ENCODE data around the gene MAGI3.

Gene MAGI3

DNA sequence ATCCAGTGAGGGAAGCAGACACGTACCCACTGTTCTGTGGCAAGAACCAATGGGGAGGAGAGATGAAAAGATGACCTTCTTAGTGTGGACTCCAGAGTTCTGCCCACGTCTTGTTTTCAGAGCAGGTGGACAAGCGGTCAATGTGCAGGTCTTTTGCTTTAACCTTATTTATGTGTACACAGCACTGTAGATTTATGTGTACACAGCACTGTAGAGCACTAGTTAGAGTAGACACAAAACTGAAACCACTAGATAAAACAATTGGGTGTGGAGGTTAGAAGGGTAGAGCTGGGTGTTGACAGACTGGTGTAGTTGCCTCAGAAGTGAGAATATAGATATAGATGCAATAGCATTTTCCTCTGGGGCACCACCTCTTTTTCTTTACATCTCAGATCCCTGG, 150.0 kb downstream of the MAGI3 start (continued):
- no peak for TF ChIP-seq ZNF19 (tag by site-specific recombination; IDR thresholded peaks at IDR 0.05; ENCODE audit: low read depth)
- TF ChIP-seq, protein P1, sequence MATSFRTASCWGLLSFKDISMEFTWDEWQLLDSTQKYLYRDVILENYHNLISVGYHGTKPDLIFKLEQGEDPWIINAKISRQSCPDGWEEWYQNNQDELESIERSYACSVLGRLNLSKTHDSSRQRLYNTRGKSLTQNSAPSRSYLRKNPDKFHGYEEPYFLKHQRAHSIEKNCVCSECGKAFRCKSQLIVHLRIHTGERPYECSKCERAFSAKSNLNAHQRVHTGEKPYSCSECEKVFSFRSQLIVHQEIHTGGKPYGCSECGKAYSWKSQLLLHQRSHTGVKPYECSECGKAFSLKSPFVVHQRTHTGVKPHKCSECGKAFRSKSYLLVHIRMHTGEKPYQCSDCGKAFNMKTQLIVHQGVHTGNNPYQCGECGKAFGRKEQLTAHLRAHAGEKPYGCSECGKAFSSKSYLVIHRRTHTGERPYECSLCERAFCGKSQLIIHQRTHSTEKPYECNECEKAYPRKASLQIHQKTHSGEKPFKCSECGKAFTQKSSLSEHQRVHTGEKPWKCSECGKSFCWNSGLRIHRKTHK (tag by site-specific recombination; IDR thresholded peaks at IDR 0.05), result no peak
- TF ChIP-seq ZNF600 (tag by site-specific recombination; IDR thresholded peaks at IDR 0.05), result no peak
- TF ChIP-seq ZNF544 (tag by site-specific recombination; IDR thresholded peaks at IDR 0.05), result no peak
- TF ChIP-seq ZNF16 (tag by site-specific recombination; IDR thresholded peaks at IDR 0.05; ENCODE audit: low read depth), result no peak

GRCh38 chr1:113541106-113541505, 150.8 kb downstream of the MAGI3 start:
- Histone ChIP-seq H3K9me3 (ENCODE audit: control insufficient read depth, insufficient read depth, low read depth, low read length) (no peaks in the 10 kb centered on the region), H3K4me3 (ENCODE audit: low read depth, low read length) (no peak overlapping the region), H3K36me3 (ENCODE audit: control insufficient read depth in 2 of 2, insufficient read depth in 1 of 2, low read length in 2 of 2) (no peaks in the 10 kb centered on the region), H3K27ac (ENCODE audit: extremely low read depth, low read depth, low read length) (no peak overlapping the region), H3K4me1 (ENCODE audit: control insufficient read depth, insufficient read depth, low read length) (peaks cover 2% of the 10 kb centered on the region; the same call in 1 of the 2 replicates)
- POLR2A ChIA-PET, result no interaction called here
- CTCF ChIA-PET, result no interaction called here
- TF ChIP-seq ZNF626 (tag by site-specific recombination; IDR thresholded peaks at IDR 0.05) (no peak), ZNF558 (tag by site-specific recombination; IDR thresholded peaks at IDR 0.05) (no peak)

GRCh38 chr1:113542221-113542701, 151.9 kb downstream of the MAGI3 start:
- Histone ChIP-seq H3K4me1 (ENCODE audit: control insufficient read depth, insufficient read depth, low read length) (peaks cover 2% of the 10 kb centered on the region; the same call in 1 of the 2 replicates), H3K4me3 (ENCODE audit: low read depth, low read length) (no peak overlapping the region), H3K9me3 (ENCODE audit: control insufficient read depth, insufficient read depth, low read depth, low read length) (no peaks in the 10 kb centered on the region), H3K36me3 (ENCODE audit: control insufficient read depth in 2 of 2, insufficient read depth in 1 of 2, low read length in 2 of 2) (no peaks in the 10 kb centered on the region), H3K27ac (ENCODE audit: extremely low read depth, low read depth, low read length) (no peak overlapping the region)
- ChIA-PET POLR2A (interaction anchor here (0.6 to 0.9 kb wide), 2 partner anchors 9 to 152 kb away, joined by 3 read pairs; partner anchors contain the start of gene MAGI3), CTCF (interaction anchor here (0.8 kb wide), 1 partner anchor 11 kb away, joined by 4 read pairs; no protein-coding TSS in a partner anchor)
- no peak for TF ChIP-seq ZNF449 (tag by site-specific recombination; IDR thresholded peaks at IDR 0.05)
- TF ChIP-seq ZNF473 (tag by site-specific recombination; IDR thresholded peaks at IDR 0.05), result no peak
- no peak for TF ChIP-seq OVOL3 (tag by site-specific recombination; IDR thresholded peaks at IDR 0.05)
- TF ChIP-seq, protein P2, sequence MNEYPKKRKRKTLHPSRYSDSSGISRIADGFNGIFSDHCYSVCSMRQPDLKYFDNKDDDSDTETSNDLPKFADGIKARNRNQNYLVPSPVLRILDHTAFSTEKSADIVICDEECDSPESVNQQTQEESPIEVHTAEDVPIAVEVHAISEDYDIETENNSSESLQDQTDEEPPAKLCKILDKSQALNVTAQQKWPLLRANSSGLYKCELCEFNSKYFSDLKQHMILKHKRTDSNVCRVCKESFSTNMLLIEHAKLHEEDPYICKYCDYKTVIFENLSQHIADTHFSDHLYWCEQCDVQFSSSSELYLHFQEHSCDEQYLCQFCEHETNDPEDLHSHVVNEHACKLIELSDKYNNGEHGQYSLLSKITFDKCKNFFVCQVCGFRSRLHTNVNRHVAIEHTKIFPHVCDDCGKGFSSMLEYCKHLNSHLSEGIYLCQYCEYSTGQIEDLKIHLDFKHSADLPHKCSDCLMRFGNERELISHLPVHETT (tag by site-specific recombination; IDR thresholded peaks at IDR 0.05), result no peak
- TF ChIP-seq ZNF37A (tag by site-specific recombination; IDR thresholded peaks at IDR 0.05), result no peak
- TF ChIP-seq SP7 (tag by site-specific recombination; IDR thresholded peaks at IDR 0.05), result no peak
- TF ChIP-seq ZNF704 (tag by site-specific recombination; IDR thresholded peaks at IDR 0.05), result no peak
- no peak for TF ChIP-seq ZNF362 (tag by site-specific recombination; IDR thresholded peaks at IDR 0.05)
- TF ChIP-seq, protein P3, sequence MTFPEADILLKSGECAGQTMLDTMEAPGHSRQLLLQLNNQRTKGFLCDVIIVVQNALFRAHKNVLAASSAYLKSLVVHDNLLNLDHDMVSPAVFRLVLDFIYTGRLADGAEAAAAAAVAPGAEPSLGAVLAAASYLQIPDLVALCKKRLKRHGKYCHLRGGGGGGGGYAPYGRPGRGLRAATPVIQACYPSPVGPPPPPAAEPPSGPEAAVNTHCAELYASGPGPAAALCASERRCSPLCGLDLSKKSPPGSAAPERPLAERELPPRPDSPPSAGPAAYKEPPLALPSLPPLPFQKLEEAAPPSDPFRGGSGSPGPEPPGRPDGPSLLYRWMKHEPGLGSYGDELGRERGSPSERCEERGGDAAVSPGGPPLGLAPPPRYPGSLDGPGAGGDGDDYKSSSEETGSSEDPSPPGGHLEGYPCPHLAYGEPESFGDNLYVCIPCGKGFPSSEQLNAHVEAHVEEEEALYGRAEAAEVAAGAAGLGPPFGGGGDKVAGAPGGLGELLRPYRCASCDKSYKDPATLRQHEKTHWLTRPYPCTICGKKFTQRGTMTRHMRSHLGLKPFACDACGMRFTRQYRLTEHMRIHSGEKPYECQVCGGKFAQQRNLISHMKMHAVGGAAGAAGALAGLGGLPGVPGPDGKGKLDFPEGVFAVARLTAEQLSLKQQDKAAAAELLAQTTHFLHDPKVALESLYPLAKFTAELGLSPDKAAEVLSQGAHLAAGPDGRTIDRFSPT (tag by site-specific recombination; IDR thresholded peaks at IDR 0.05), result no peak
- no peak for TF ChIP-seq ZXDB (tag by site-specific recombination; IDR thresholded peaks at IDR 0.05)
- no peak for TF ChIP-seq KLF9 (tag by site-specific recombination; IDR thresholded peaks at IDR 0.05; ENCODE audit: low read depth)
- no peak for TF ChIP-seq GLI4 (tag by site-specific recombination; IDR thresholded peaks at IDR 0.05)
- no peak for TF ChIP-seq ZSCAN30 (tag by site-specific recombination; IDR thresholded peaks at IDR 0.05)
- TF ChIP-seq ZNF302 (tag by site-specific recombination; IDR thresholded peaks at IDR 0.05; ENCODE audit: low read depth), result no peak
- TF ChIP-seq, protein P4, sequence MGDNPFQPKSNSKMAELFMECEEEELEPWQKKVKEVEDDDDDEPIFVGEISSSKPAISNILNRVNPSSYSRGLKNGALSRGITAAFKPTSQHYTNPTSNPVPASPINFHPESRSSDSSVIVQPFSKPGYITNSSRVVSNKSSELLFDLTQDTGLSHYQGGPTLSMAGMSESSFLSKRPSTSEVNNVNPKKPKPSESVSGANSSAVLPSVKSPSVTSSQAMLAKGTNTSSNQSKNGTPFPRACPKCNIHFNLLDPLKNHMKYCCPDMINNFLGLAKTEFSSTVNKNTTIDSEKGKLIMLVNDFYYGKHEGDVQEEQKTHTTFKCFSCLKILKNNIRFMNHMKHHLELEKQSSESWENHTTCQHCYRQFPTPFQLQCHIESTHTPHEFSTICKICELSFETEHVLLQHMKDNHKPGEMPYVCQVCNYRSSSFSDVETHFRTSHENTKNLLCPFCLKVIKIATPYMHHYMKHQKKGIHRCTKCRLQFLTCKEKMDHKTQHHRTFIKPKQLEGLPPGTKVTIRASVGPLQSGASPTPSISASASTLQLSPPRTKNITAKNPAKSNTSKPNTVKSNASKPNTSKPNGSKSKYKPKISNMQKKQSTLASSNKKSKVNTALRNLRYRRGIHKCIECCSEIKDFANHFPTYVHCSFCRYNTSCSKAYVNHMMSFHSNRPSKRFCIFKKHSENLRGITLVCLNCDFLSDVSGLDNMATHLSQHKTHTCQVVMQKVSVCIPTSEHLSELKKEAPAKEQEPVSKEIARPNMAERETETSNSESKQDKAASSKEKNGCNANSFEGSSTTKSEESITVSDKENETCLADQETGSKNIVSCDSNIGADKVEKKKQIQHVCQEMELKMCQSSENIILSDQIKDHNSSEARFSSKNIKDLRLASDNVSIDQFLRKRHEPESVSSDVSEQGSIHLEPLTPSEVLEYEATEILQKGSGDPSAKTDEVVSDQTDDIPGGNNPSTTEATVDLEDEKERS (tag by site-specific recombination; IDR thresholded peaks at IDR 0.05), result no peak
